Measurements from ENCODE around the gene PLD4.
A peak's percentile ranks its signal among the peaks of the same experiment; 100 is the strongest.

PLD4 gene

DNA sequence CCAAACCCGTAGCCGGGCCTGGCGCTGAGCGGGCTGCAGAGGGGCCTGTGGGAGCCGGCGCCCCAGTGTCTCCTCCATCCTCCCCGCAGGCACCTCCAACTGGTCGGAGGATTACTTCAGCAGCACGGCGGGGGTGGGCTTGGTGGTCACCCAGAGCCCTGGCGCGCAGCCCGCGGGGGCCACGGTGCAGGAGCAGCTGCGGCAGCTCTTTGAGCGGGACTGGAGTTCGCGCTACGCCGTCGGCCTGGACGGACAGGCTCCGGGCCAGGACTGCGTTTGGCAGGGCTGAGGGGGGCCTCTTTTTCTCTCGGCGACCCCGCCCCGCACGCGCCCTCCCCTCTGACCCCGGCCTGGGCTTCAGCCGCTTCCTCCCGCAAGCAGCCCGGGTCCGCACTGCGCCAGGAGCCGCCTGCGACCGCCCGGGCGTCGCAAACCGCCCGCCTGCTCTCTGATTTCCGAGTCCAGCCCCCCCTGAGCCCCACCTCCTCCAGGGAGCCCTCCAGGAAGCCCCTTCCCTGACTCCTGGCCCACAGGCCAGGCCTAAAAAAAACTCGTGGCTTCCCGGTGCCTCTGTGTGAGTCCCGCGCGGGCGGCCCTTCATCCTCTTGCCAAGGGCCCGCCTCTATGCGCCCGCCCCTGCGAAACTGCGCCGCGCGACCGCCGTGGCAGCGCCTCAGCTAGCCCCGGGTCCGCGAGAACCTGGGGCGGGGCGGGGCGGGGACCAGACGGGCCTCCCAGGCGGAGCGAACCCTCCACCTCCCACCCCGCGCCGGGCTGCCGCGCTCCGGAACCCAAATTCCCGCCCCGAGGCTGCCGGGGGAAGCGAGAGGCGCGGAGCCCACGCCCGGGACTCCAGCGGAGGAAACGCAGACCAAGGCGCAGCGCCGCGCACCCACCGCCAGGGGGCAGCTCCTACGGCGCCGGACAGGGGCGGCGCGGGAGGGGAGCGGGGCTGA, 8.3 kb downstream of the PLD4 start:
- peak overlapping the region; percentile 25 for H3K9ac ChIP-seq (ENCODE audit: low read length)
- H3K9me3 ChIP-seq (ENCODE audit: control insufficient read depth, insufficient read depth, low read depth, low read length), result no peaks in the 10 kb centered on the region
- no peak overlapping the region for H3K27ac ChIP-seq (ENCODE audit: low read depth, low read length)
- H3K27me3 ChIP-seq (ENCODE audit: control insufficient read depth, insufficient read depth, low read length), result peaks cover 85% of the 10 kb centered on the region
- H3K4me3 ChIP-seq (ENCODE audit: low read depth, low read length), result peak overlapping the region; percentile 60
- H3K36me3 ChIP-seq (ENCODE audit: control insufficient read depth, insufficient read depth, low read length), result no peaks in the 10 kb centered on the region
- peaks cover 8% of the 10 kb centered on the region; the same call in 1 of the 2 replicates for H3K4me1 ChIP-seq (ENCODE audit: control insufficient read depth, insufficient read depth, low read length)

DNA sequence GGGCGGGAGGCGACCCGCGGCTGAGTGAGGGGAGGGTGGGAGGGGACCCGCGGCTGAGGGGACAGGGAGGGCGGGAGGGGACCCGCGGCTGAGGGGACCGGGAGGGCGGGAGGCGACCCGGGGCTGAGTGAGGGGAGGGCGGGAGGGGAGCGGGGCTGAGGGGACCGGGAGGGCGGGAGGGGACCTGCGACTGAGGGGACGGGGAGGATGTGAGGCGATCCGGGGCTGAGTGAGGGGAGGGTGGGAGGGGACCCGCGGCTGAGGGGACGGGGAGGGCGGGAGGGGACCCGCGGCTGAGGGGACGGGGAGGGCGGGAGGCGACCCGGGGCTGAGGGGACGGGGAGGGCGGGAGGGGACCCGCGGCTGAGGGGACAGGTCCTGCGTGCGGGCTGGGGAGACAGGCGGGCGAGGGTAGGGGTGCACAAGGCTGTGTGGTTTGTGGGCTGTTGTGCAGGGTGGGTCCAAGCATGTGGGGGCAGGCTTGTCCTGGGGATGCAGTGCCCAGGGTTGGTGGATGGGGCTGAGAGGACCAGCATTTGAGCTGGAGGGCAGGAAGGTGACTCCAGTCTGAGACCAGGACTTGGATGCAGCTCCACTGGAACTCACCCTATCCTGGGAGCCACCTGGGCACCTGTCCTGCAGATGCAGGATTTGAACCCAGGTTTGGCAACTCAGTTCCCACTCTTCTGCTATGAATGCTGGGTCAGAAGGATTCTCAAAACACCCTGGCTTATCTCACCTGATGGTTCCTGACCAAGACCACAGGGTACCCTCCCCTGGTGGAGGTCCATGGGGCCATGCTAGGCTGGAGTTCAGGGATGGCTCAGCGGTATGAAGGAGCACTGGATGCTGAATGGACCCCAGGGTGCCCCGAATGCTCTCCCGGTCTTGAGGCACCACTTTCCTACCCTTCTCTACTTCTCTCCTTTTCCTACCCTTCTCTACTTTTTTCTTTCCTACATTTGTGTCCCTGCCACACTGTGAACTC, 9.4 kb downstream of the PLD4 start:
- H3K27ac ChIP-seq (ENCODE audit: low read depth, low read length), result no peak overlapping the region
- H3K27me3 ChIP-seq (ENCODE audit: control insufficient read depth, insufficient read depth, low read length), result peaks cover 86% of the 10 kb centered on the region
- no peaks in the 10 kb centered on the region for H3K36me3 ChIP-seq (ENCODE audit: control insufficient read depth, insufficient read depth, low read length)
- no peaks in the 10 kb centered on the region for H3K9me3 ChIP-seq (ENCODE audit: control insufficient read depth, insufficient read depth, low read depth, low read length)
- peaks cover 8% of the 10 kb centered on the region; the same call in 1 of the 2 replicates for H3K4me1 ChIP-seq (ENCODE audit: control insufficient read depth, insufficient read depth, low read length)
- peak overlapping the region; percentile 62 for H3K4me3 ChIP-seq (ENCODE audit: low read depth, low read length)
- no peak overlapping the region for H3K9ac ChIP-seq (ENCODE audit: low read length)

DNA sequence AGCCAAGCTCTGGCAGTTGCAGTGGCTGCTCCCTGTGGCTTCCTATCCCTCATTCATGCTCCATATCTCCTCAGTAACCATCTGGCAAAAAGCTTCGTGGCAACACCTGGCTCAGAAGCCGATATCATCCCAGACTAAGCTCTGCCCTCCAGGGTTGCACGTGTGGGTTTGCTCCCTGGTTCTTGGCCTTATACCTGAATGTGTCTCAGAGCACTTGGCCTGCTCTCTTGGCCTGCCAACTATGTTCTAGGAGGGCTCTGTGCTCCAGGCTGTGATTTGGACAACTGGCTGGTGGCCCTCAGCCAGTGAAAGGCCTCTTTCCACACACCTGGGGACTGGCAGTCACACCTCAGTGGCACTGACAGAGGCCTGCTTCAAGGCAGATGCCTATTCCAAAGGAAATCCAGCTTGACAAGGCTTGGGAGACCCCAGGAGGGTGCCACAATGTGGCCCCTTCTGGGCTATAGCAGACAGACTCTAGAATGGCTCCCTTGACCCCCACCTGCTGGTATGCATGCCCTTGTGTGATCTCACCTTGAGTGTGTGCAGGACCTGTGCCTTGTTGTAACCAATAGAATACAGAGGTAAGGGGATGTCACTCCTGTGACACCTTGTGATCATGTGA, 10.5 kb downstream of the PLD4 start:
- no peaks in the 10 kb centered on the region for H3K36me3 ChIP-seq (ENCODE audit: control insufficient read depth, insufficient read depth, low read length)
- no peak overlapping the region for H3K4me3 ChIP-seq (ENCODE audit: low read depth, low read length)
- H3K9ac ChIP-seq (ENCODE audit: low read length), result no peak overlapping the region
- no peaks in the 10 kb centered on the region for H3K9me3 ChIP-seq (ENCODE audit: control insufficient read depth, insufficient read depth, low read depth, low read length)
- H3K27me3 ChIP-seq (ENCODE audit: control insufficient read depth, insufficient read depth, low read length), result peaks cover 84% of the 10 kb centered on the region
- peaks cover 8% of the 10 kb centered on the region; the same call in 1 of the 2 replicates for H3K4me1 ChIP-seq (ENCODE audit: control insufficient read depth, insufficient read depth, low read length)
- H3K27ac ChIP-seq (ENCODE audit: low read depth, low read length), result no peak overlapping the region

DNA sequence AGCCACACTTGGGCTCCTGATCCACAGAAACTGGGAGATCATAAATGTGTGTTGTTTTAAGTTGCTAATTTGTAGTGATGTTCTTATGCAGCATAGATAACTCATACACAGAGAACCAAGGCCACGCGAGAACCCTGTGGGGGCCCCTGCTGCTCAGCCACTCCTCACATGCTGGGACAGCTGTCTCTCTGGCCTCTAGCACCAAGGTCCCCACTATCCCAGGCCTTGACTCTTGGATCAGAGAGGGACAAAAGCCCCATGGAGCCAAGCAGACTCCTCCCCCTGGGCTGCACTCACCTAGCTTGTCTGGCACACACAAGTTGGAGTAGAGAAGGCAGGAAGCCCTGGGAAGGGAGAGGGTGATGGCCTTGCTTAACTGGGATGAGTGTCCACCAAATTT, 11.3 kb downstream of the PLD4 start:
- Histone ChIP-seq H3K9ac (ENCODE audit: low read length) (no peak overlapping the region), H3K9me3 (ENCODE audit: control insufficient read depth, insufficient read depth, low read depth, low read length) (no peaks in the 10 kb centered on the region)

DNA sequence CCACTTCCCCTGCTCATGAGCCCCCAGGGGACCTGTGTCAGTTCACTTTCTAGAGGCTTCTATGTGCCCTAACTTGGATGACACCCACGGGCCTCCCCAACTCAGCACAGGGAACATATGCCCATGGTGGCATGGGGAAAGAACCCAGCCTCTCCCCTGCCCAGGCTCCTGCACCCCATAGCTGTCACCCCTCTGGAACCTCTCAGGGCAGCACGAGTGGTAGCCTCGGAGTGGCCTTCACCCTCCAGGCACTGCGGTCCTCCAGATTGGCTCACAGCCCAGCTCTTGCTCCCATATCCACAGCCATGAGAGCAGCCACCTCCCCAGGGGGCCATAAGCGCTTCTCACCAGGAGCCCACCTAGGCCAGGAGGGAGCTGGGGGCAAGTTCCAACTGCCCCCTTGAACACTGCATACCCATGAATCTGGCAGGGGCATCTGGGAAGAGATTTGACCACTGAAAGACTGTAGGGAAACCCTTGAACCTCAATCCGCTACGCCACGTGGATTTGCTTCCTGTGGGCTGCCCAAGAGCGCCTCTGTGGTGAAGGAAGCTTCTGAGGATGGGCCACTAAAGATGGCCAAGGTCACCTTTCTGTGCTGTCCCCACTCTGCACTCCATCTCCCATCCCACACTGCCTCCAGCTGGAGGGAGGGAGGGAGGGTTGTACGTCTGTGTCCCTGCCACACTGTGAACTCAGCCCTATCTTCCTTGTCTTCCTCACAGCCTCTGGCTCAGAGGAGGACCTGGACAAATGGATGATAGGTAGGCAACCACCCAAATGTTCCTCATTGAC, 11.9 kb downstream of the PLD4 start:
- peaks cover 8% of the 10 kb centered on the region; the same call in 1 of the 2 replicates for H3K4me1 ChIP-seq (ENCODE audit: control insufficient read depth, insufficient read depth, low read length)
- H3K9ac ChIP-seq (ENCODE audit: low read length), result no peak overlapping the region
- no peaks in the 10 kb centered on the region for H3K9me3 ChIP-seq (ENCODE audit: control insufficient read depth, insufficient read depth, low read depth, low read length)
- no peak overlapping the region for H3K4me3 ChIP-seq (ENCODE audit: low read depth, low read length)
- peaks cover 70% of the 10 kb centered on the region for H3K27me3 ChIP-seq (ENCODE audit: control insufficient read depth, insufficient read depth, low read length)
- no peaks in the 10 kb centered on the region for H3K36me3 ChIP-seq (ENCODE audit: control insufficient read depth, insufficient read depth, low read length)
- H3K27ac ChIP-seq (ENCODE audit: low read depth, low read length), result no peak overlapping the region

More for the DNA sequence above, 11.3 kb downstream of the PLD4 start:
- no peak overlapping the region for H3K27ac ChIP-seq (ENCODE audit: low read depth, low read length)
- H3K27me3 ChIP-seq (ENCODE audit: control insufficient read depth, insufficient read depth, low read length), result peaks cover 76% of the 10 kb centered on the region
- no peaks in the 10 kb centered on the region for H3K36me3 ChIP-seq (ENCODE audit: control insufficient read depth, insufficient read depth, low read length)
- H3K4me3 ChIP-seq (ENCODE audit: low read depth, low read length), result no peak overlapping the region
- peaks cover 8% of the 10 kb centered on the region; the same call in 1 of the 2 replicates for H3K4me1 ChIP-seq (ENCODE audit: control insufficient read depth, insufficient read depth, low read length)

DNA sequence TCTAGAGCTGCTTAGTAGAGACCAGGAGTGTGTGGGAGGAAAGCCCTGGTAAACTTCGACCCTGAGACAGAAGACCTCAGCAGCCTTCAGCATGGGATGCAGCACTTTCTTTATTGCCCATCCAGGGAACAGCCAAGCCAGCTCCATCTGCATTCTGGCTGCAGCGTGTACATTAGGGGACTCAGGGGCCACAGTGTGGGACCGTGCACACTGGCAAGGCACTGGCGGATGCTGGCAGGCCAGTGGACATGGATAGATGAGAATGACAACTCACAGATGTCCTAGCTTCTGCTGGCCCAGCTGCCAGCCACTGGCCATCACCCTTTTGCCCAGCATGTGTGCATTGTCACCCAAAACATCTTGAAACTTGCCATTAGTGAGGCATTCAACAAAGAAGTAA, 12.5 kb downstream of the PLD4 start:
- H3K4me3 ChIP-seq (ENCODE audit: low read depth, low read length), result no peak overlapping the region
- no peak overlapping the region for H3K27ac ChIP-seq (ENCODE audit: low read depth, low read length)
- H3K9ac ChIP-seq (ENCODE audit: low read length), result no peak overlapping the region
- H3K27me3 ChIP-seq (ENCODE audit: control insufficient read depth, insufficient read depth, low read length), result peaks cover 64% of the 10 kb centered on the region
- H3K9me3 ChIP-seq (ENCODE audit: control insufficient read depth, insufficient read depth, low read depth, low read length), result no peaks in the 10 kb centered on the region
- H3K36me3 ChIP-seq (ENCODE audit: control insufficient read depth, insufficient read depth, low read length), result no peaks in the 10 kb centered on the region
- peaks cover 3% of the 10 kb centered on the region; the same call in 1 of the 2 replicates for H3K4me1 ChIP-seq (ENCODE audit: control insufficient read depth, insufficient read depth, low read length)

DNA sequence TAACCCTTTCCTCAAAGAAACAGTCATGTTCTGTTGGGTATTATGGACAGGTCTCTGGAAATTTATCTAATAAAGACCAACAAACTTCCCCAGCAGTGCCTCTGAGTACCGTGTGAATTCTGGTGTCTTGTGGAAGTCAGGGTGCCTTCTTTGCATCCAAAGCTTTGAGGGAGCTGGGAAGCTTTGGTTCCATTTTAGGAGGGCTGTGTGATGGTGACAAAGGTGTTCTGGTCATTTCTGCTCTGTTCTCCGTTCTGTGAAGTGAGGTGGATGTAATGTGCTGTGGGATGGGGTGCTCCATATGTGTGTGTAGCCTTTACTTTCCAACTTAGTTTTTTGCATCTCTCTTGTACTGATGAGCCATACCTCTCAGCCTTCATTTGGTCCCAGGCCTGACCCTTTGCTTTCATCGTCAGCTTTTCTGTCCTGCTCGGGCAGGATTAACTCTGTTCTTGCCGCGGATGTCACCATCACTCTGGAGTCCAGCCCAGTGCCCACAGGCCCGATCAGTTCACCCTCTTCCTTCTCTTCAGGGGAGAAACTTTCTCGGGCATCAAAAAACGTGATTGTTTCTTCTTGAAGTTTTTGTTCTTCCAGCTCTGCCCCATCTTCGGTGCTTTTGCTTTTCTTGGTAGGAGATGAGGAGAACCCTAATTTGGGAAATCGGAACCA, 13.2 kb downstream of the PLD4 start:
- H3K4me1 ChIP-seq (ENCODE audit: control insufficient read depth, insufficient read depth, low read length), result no peaks in the 10 kb centered on the region; the same call in 1 of the 2 replicates
- no peak overlapping the region for H3K27ac ChIP-seq (ENCODE audit: low read depth, low read length)
- no peaks in the 10 kb centered on the region for H3K36me3 ChIP-seq (ENCODE audit: control insufficient read depth, insufficient read depth, low read length)
- H3K4me3 ChIP-seq (ENCODE audit: low read depth, low read length), result no peak overlapping the region
- H3K27me3 ChIP-seq (ENCODE audit: control insufficient read depth, insufficient read depth, low read length), result peaks cover 57% of the 10 kb centered on the region
- H3K9ac ChIP-seq (ENCODE audit: low read length), result no peak overlapping the region
- H3K9me3 ChIP-seq (ENCODE audit: control insufficient read depth, insufficient read depth, low read depth, low read length), result no peaks in the 10 kb centered on the region

DNA sequence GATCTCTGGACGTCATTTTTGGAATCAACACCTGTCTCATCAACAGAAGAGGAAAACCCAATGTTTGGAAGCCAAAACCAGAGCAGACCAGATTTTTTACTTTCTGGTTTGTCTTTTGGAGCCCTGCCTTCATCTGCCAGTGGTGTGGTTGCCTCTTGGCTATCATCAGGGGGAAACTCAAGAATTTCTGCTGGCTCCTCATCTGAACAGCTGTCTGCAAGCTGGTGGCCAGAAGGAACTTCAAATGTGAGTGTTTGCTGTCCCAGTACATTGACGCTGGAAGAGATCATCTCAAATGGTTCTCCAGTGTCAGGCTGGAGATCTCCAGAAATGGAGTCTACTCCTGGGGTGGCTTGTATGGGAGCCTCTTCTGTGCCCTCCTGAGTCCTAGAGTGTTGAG, 13.8 kb downstream of the PLD4 start:
- H3K9ac ChIP-seq (ENCODE audit: low read length), result no peak overlapping the region
- no peak overlapping the region for H3K27ac ChIP-seq (ENCODE audit: low read depth, low read length)
- H3K4me3 ChIP-seq (ENCODE audit: low read depth, low read length), result no peak overlapping the region
- H3K9me3 ChIP-seq (ENCODE audit: control insufficient read depth, insufficient read depth, low read depth, low read length), result no peaks in the 10 kb centered on the region
- H3K27me3 ChIP-seq (ENCODE audit: control insufficient read depth, insufficient read depth, low read length), result peaks cover 52% of the 10 kb centered on the region
- H3K4me1 ChIP-seq (ENCODE audit: control insufficient read depth, insufficient read depth, low read length), result no peaks in the 10 kb centered on the region; the same call in 1 of the 2 replicates
- no peaks in the 10 kb centered on the region for H3K36me3 ChIP-seq (ENCODE audit: control insufficient read depth, insufficient read depth, low read length)

DNA sequence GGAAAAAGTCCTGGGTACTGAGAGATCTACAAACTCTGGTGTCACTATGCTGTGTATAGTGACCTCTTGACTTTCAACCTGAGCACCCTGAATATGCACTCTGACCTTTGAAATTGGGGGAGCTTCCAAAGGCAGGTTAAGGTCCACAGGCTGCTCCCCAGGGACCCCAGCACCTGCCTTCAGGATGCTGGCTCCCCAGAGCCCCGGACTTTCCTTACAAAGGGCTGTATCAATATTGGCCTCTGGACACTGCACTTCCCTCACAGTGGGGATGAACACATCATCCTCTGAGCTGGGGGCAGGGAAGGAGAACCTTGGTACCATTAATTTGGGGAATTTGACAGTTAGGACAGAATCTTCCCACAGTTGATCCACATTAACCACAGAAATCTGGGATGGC, 14.3 kb downstream of the PLD4 start:
- H3K9me3 ChIP-seq (ENCODE audit: control insufficient read depth, insufficient read depth, low read depth, low read length), result no peaks in the 10 kb centered on the region
- no peak overlapping the region for H3K27ac ChIP-seq (ENCODE audit: low read depth, low read length)
- no peak overlapping the region for H3K4me3 ChIP-seq (ENCODE audit: low read depth, low read length)
- H3K9ac ChIP-seq (ENCODE audit: low read length), result no peak overlapping the region
- no peaks in the 10 kb centered on the region for H3K36me3 ChIP-seq (ENCODE audit: control insufficient read depth, insufficient read depth, low read length)
- H3K4me1 ChIP-seq (ENCODE audit: control insufficient read depth, insufficient read depth, low read length), result no peaks in the 10 kb centered on the region; the same call in 1 of the 2 replicates
- peaks cover 51% of the 10 kb centered on the region for H3K27me3 ChIP-seq (ENCODE audit: control insufficient read depth, insufficient read depth, low read length)
